Epithelial cell of prostate (primary cell): Measurements from ENCODE around the gene GSE1.
A peak's percentile ranks its signal among the peaks of the same experiment; 100 is the strongest.

ENCODE experiments used
- DNase-seq: peaks from one replicate; pipeline ENCODE4 v3.0.0-alpha.2; 2011; ENCODE audit warnings: low read depth, low spot score
- H3K27ac ChIP-seq: fragments of 450-650 bp; 2 replicates; pipeline ENCODE4 v1.5.1; 2017; ENCODE audit warnings: mild to moderate bottlenecking

GSE1 gene

DNA sequence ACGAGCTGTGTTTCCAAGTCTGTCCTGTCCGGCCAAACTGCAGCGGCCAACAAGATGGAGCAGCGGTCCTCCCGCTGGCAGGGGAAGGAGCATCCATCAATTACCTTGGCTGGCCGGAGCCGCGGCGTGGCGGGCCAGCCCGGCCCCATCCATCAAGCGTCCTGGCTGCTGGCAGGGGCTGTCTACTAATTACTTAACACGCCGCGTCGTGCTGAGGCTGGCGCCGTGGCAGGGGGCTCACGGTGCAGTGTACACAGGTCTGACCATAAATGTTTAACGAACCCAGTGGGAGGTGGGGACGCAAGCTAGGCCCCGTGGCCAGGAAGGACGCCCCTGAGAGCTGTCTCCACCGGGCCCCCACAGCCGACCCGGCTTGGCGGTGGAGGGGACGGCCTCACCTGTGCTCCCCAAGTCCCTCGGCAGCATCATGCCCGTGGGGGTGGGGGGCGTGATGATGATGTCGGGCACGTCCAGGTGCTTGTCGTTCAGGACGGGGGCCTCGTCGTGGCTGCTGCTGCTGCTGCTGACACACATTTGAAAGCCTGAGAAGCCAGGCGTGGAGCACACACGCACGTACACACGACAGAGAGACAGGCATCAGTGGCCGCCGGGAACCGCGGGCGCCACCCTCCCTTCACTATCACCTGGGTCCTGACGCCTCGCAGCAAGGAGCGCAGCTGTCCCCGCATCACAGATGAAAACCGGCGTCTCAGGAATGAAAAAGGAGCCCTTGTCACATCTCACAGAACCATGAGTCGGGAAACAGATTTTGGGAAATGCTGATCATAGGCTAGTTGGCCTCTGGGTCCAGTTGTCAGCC lies 96.9 kb downstream of the GSE1 start:
- no peak overlapping the region for H3K27ac ChIP-seq
- no peak for DNase-seq

DNA sequence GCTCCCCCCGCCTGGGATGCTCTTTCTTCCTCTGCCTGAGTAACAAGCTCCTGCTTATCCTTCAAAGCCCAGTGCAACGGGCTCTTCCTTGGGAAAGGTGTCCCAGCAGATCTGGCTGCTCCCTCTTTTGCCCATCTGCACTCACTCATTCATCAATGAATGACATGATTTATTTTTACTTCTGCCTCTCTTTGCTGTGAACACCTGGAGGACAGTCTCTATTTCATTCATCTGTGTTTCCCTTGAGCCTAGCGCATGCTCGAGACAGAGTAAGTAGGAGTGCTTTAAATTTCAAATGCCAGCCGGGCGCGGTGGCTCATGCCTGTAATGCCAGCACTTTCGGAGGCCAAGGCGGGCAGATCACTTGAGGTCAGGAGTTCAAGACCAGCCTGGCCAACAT lies 97.6 kb downstream of the GSE1 start:
- DNase-seq = no peak
- H3K27ac ChIP-seq = no peak overlapping the region

DNA sequence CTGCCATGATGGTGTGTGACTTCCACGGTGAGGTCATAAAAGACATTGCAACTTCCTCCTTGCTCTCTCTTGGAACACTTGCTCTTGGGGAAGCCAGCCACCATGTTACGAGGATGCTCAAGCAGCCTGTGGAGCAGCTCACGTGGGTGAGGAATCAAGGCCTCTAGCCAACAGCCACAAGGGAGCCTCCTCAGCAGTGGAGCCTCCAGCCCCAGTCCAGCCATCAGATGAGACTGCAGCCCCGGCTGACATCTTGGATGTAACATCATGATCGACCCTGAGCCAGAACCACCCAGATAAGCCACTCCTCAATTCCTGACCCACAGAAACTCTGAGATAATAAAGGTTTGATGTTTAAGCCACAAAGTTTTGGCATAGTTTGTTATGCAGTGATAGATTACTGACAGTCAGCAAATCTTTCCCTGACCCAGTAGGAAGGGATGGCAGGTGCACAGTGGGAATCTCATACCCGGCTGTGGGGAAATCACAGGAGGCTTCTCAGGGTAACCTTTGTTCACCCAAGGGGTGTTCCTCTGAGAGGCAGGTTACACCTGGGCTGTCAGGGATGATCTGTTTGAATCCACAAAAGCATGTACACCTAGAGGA lies 99.0 kb downstream of the GSE1 start:
- no peak overlapping the region for H3K27ac ChIP-seq
- DNase-seq = no peak

DNA sequence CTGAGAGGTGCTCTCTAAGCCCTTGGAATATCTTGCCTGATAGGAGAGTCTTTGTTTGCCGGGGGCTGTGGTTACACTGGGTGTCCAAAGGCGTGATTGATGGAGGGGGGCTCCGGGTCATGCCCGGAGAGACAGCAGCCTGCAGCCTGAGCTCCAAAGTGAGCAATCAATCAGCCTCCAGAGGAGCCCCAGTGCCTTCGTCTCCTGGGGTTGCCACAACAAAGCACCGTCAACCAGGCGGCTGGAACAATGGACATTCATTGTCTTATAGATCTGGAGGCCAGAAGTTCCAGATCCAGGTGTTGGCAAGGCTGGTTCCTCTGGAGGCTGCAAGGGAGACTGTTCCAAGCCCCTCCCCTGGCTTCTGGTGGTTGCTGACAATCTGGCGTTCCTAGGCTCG lies 99.7 kb downstream of the GSE1 start:
- no peak for DNase-seq
- H3K27ac ChIP-seq = no peak overlapping the region

DNA sequence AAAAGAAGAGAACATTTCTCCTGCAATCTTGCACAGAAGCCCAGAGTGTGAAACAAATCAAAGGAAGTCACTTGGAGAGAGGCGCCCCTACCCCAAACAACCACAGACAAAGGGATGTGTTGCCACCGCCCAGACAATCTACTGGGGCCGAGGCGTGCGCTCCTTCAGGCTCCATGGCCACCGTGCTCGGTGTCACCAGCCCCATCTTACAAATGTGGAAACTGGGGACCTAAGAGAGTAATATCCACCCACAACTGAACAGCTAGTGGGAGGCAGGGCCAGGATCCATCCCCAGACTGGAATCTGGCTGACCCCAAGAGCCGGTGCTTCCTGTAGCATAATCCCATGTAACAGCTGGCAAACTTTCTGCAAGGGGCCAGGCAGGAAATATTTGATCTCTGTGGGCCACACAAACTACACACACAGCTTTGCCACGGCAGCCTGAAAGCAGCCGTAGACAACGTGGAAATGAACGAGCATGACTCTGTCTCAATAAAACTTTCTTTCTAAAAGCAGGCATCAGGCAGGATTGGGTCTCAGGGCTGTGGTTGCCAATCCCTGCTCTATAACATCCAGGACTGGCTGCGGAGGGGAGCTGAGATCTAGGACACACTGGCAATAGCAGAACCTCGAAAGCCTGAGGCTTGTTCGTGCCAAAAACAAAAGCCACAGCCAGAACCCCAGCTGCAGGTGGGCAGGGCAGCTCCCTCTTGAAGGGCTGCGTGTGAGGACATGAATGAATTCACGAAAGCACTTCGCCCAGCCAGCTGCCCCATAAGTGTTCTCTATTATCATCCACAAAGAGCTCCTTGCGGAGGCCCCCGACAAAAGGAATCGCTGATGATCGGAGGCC lies 102.3 kb downstream of the GSE1 start:
- DNase-seq = no peak
- peak overlapping the region; percentile 69 for H3K27ac ChIP-seq

DNA sequence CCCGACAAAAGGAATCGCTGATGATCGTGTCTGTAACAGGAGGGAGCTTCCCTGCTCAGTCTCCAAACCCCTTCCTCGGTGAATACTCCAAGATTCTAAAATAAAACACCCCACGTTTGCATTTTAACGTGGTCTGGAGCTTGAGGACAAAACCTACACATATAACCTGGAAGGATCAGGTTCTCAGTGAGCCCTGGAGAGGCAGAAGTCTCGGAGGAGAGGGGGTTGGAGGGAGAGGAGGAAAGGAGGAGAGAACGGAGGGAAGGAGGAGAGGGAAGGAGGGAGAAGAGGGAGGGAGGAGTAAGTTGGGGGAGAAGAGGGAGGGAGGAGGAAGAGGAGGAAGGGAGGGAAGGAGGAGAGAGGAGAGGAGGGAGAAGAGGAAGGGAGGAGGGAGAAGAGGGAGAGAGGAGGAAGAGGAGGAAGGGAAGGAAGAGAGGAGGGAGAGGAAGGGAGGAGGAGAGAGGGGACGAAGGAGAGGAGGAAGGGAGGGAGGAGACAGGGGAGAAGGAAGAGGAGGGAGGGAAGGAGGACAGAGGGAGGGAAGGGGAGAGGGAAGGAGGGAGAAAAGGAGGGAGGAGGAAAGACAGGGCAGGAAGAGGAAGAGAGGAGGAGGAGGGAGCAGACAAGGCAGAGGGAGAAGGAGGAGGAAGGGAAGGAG lies 103.0 kb downstream of the GSE1 start:
- peak overlapping the region; percentile 69 for H3K27ac ChIP-seq
- DNase-seq = no peak

DNA sequence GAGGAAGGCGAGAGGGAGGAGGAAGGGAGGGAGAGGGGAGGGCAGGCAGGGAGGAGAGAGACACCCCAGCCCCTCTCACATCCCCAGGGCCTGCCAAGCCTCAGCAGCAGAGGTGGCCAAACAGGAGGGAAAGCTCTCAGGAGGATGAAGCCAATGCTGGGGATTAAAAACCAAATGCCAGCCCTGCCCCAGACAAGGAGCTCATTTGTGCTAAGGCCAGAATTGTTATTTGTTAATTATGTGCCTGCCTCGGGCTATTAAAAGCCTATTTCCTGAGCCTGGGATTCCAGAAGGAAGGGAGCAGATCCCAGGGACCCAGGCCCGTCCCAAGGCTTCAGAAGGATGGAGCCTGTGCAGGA lies 103.5 kb downstream of the GSE1 start:
- no peak for DNase-seq
- peak overlapping the region; percentile 69 for H3K27ac ChIP-seq

DNA sequence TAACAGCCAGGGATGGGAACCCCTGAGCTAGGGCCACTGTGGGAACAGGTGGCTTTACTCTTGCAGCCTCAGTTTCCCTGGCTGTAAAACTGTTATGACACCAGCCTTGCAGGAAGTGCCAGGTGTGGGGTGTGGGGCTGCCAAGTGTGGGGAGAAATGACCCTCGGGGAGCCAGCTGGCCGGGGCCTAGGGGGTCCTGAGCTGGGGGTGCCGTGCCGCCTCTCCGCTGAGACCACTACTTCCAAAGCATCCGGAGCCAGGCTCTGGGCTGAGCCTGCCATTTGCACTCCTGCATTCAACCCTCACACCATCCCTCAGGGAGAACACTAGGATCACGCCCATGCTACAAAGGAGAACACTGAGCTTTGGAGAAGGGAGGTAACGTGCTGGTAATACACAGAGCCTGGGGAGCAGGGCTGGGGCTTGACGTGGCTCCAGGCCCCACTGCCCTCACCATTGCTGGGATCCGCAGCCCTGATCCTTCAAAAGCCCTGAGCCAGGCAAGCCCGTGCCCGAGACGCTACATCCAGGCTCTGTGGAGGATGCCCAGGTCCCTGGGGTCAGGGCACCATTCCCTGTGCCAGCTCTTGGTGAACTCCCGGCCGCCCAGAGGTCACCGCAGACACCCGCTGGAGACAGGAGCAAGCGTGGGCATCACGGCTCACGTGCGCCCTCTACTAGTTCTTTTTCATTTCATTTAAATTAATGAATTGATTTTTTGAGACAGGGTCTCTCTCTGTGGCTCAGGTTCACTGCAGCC lies 104.5 kb downstream of the GSE1 start:
- DNase-seq = no peak

DNA sequence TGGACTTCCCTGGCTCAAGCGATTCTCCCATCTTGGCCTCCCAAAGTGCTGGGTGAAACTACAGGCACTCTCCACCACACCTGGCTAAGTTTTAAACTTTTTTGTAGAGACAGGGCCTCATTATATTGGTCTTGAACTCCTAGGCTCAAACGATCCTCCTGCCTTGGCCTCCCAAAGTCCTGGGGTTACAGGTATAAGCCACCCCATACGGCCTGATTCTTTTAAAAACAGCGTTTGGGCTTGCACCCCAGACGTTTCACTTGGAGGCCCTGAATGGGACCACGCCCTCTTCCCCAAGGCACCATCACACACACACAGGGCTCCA lies 105.0 kb downstream of the GSE1 start:
- H3K27ac ChIP-seq = peak overlapping the region; percentile 69
- no peak for DNase-seq

More for the DNA sequence above, 104.5 kb downstream of the GSE1 start:
- H3K27ac ChIP-seq = peak overlapping the region; percentile 69

DNA sequence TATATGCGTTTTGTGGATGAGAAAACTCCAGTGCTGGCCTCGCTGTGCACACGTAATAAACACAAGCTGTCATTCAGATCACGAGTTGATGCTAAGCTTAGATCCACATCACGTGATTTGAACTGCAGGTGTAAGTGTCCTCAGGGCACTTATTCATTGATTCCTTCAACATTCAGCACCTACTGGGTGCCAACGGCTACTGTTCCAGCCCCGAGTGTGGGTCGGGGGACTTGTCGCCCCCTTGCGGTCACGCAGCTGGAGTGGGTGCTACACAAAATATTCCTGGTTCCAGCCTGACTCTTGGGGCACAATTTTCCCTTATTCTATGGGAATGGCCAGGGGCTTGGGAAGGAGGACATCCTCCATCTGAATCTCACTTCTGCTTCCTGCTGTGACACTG lies 105.6 kb downstream of the GSE1 start:
- peak overlapping the region; percentile 69 for H3K27ac ChIP-seq
- no peak for DNase-seq

DNA sequence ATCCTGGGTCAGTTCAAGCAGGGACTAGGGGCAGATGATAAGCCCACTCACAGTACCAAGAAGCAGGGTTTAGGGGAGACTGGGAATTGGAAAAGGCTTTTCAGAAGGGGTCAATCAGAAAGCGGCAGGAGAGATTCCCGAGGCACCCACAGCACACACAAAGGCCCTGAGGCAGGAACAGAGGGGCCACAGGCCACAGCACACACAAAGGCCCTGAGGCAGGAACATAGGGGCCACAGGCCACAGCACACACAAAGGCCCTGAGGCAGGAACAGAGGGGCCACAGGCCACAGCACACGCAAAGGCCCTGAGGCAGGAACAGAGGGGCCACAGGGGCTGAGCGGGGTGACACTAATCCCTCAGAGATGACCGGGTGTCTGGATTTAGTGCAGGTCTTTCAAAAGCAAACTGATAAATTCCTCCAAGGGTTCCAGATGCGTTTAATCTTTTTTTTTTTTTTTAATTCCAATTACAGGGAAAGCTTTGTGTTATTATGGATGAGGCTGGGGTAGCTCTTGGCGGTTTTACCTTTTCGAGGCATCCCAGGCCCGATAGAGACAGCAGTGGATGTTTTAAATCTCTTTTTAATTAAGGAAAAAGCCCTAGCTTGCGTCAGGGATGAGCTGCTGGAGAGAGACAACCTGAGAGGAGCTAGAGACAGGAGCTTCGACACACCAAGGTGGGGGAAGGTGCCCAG lies 106.6 kb downstream of the GSE1 start:
- no peak for DNase-seq
- H3K27ac ChIP-seq = peak overlapping the region; percentile 69

DNA sequence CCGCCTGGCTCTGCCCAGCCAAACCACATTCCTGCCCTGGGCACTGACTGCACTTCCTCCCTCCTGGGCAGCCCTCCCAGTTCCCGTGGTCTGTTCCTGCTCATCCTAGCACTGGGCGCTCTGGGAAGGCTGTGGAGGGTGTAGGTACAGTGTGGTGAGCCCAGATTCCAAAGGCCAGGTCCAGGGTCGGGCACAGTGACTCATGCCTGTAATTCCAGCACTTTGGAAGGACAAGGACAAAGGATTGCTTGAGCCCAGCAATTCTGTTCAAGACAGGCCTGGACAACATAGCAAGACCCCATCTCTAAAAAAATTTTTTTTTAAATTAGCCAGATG lies 107.1 kb downstream of the GSE1 start:
- H3K27ac ChIP-seq = peak overlapping the region; percentile 69
- DNase-seq = peak; percentile 52

DNA sequence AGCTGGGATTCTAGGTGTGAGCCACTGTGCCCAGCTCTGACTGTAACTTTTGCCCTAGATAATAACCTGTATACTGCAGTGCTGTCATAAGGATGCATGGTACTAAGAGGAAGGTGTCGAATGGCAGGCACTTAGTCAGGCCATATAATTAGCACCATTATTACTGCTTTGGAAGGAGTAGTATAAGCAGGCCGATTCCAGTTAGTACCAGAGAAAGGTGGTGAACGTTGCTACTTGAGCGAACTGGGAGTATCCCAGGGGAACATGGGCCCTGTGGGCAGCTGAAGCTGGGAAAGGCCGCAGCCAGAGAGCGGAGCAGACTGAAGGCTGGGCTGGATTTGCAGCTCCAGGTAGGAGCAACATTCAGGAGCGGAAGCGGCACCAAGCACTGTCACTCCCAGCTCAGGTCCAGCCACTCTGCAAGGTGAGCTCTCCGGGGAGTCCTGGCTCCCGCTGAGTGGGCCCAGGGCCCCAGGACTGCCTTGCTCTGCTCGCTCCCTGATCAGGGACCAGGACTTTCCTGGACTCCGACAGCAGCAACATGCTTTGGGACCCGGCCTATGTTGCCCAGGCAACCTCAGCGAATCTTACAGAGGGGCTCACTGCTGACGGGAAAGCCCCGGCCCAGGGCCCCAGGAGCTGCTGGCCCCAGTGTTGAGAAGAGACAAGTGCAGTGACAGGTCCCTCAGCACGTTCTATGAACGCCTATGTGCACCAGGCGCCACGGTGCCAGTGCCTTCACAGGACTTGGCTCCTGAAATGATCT lies 109.2 kb downstream of the GSE1 start:
- H3K27ac ChIP-seq = peak overlapping the region; percentile 69
- no peak for DNase-seq

DNA sequence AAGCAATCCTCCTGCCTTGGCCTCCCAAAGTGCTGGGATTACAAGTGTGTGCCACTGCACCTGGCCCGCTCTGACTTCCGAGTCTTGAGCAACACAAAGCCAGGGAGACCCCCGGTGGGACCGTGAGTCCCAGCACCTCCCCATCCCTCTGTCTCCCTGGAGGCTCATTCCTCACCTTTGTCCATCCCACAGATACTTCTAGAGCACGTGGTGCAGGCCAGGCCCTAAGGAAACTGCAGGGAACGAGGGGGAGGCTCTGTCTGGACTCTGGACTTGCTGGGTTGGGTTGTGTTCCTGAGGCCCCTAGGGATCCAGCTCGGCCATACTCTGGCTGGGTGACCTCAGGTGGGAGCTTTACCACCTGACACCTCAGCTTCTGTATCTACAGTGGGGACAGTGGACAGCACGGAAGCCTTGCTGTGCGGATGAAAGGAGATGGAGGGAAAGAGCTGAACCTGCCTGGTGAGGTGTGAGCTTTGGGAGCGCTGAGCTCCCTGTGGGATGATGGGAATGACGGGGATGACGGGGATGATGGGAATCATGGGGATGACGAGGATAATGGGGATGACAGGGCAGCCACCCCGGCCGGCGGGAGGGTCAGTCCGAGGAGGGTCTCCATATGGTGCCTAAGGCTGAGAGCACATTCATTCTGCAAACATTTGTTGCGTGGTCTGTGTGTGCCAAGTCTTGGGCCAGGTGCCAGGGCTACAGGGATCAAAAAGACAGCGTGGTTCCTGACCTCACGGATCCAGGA lies 111.2 kb downstream of the GSE1 start:
- no peak overlapping the region for H3K27ac ChIP-seq

DNA sequence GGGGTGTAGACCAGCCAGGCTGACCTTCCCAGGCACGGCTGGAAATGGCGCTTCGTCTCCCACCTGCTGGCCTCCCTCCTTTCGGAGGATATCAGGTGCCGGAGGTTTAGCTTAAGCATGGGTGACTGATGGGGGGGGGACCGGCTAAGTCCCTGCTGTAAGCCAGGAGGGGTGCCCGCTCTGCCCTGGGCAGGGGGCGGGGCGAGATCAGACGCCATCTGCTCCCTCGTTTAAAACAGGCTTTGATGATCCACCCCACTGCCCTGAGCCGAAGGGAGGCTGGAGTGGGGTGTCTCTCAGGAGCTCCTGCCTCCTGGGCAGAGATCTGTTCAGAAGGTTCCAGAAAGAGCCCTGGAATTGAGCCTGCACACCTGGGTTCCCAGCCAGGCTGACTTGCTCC lies 111.8 kb downstream of the GSE1 start:
- no peak for DNase-seq
- no peak overlapping the region for H3K27ac ChIP-seq

More for the DNA sequence above, 111.2 kb downstream of the GSE1 start:
- no peak for DNase-seq
